ENCODE results near the gene DTNA. TPM values are rescaled to one million over a fixed set of nuclear protein-coding genes. Genes with fewer than 3 reads are reported as not detected.

Gene DTNA
- total RNA-seq, 1 donor = 22.0 TPM

DNA sequence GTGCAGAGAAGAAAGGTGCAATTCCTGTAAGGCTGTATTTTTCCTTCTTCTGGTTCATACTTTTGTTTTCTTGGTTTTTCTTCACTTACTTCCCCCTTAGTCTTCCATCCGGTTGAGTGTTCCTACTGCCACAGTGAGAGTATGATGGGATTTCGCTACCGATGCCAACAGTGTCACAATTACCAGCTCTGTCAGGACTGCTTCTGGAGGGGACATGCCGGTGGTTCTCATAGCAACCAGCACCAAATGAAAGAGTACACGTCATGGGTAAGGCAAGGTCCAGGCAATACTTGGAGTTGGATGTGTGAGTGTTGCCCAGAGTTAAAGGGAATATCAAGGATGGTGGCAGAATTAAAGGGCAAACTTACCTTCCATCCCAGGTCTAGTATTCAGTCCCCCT lies 108.0 kb downstream of the DTNA start:
- H3K4me3 ChIP-seq (ENCODE audit: low read depth, low read length) = no peak overlapping the region
- TF ChIP-seq, protein P1, sequence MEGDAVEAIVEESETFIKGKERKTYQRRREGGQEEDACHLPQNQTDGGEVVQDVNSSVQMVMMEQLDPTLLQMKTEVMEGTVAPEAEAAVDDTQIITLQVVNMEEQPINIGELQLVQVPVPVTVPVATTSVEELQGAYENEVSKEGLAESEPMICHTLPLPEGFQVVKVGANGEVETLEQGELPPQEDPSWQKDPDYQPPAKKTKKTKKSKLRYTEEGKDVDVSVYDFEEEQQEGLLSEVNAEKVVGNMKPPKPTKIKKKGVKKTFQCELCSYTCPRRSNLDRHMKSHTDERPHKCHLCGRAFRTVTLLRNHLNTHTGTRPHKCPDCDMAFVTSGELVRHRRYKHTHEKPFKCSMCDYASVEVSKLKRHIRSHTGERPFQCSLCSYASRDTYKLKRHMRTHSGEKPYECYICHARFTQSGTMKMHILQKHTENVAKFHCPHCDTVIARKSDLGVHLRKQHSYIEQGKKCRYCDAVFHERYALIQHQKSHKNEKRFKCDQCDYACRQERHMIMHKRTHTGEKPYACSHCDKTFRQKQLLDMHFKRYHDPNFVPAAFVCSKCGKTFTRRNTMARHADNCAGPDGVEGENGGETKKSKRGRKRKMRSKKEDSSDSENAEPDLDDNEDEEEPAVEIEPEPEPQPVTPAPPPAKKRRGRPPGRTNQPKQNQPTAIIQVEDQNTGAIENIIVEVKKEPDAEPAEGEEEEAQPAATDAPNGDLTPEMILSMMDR (IDR thresholded peaks at IDR 0.05; ENCODE audit: insufficient read depth, low read length) = no peak
- DNase-seq (ENCODE audit: low read depth) = no peak

DNA sequence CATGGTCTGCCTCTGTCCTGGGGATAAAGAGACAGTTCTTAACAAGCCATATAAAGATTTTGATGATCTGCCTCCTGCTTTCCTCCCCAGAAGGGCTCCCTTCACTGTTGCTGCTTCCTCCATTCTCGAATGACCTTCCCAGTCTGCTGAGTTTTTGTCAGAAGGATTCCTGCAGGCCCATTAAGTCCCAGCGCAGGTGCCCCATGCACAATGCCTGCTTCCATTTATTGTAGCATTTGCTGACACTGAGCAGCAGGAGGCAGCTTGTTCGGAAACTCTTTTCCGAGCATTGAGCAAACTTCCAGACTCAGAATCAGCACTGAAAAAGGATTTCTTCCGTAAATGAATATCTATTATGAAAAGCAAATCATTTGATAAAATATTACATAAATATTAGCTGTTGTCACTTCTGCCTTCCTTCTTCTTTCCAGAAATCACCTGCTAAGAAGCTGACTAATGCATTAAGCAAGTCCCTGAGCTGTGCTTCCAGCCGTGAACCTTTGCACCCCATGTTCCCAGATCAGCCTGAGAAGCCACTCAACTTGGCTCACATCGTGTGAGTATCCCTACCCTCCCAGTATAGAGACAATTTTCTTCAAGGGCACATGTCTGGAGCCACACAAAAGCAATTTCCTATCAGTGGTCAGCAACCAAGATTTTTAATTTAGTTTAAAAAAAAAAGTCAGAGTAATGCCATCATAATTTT lies 110.4 kb downstream of the DTNA start:
- no peak overlapping the region for H3K4me3 ChIP-seq (ENCODE audit: low read depth, low read length)
- no peak for DNase-seq (ENCODE audit: low read depth)
- TF ChIP-seq, protein P1 (IDR thresholded peaks at IDR 0.05; ENCODE audit: insufficient read depth, low read length) = no peak

DNA sequence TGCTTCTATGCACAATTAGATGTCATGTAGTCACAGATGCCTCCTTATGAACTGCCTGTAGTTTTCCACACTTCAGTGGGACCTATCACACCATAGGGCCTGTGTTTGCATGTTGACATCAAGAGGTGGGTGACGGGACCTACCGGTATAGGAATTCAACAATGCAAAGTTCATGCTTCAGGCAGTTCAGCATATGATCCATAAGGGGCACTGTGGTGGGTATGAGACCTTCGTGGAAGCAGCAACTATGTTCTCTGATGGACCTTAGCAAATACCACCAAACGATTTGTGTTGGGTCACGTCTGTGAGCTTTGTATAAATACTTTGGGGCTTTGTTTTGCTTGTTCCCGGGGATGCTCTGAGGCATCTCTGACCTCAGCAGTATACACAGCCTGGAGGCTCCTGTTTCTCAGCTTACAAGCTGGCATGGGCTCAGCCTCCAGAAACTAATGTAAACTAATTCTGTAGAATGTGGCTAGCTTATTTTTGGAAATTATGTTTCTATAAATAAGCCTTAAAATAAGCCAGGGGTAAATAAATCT lies 111.6 kb downstream of the DTNA start:
- DNase-seq (ENCODE audit: low read depth) = no peak
- no peak overlapping the region for H3K4me3 ChIP-seq (ENCODE audit: low read depth, low read length)
- TF ChIP-seq, protein P1 (IDR thresholded peaks at IDR 0.05; ENCODE audit: insufficient read depth, low read length) = no peak

DNA sequence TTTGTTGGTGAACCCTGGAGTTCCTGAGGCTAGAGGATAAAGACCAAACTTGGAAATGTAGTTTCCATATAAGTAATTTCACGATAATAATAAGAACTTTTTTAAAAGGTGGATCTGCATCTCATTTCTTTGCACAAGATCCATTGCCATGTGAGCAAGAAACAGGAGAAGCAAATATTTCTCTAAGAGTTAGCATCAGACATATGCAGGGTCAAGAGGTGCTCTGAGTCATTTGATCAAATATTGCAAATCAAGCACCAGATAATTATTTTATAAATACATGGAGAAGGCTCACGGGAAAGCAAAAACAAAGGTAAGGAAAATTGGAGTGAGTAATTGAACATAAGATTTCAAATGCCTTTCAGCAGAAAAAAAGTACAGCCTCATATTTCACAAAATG lies 118.0 kb downstream of the DTNA start:
- H3K4me3 ChIP-seq (ENCODE audit: low read depth, low read length) = no peak overlapping the region
- DNase-seq (ENCODE audit: low read depth) = no peak
- TF ChIP-seq, protein P1 (IDR thresholded peaks at IDR 0.05; ENCODE audit: insufficient read depth, low read length) = no peak

DNA sequence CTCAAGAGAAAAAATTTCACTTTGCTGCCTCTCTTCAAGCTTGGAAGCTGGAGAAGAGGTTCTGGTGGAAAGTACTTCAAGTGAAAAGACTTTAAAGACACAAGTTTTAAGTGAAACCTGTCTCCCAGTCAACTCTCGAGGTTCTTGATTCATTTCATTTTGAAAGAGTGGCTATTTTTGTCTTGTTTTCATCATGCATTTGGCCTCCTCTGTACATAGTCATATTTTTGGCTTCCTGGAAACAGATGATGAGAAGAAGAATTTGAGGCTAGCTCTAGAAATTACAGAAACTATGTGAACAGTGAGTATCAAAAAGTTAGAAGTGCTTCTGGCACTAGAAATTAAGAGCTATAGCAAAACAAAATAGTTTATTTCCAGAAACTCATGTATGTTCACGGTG lies 124.8 kb downstream of the DTNA start:
- DNase-seq (ENCODE audit: low read depth) = peak; percentile 55
- TF ChIP-seq, protein P1 (IDR thresholded peaks at IDR 0.05; ENCODE audit: insufficient read depth, low read length) = no peak
- H3K4me3 ChIP-seq (ENCODE audit: low read depth, low read length) = no peak overlapping the region

DNA sequence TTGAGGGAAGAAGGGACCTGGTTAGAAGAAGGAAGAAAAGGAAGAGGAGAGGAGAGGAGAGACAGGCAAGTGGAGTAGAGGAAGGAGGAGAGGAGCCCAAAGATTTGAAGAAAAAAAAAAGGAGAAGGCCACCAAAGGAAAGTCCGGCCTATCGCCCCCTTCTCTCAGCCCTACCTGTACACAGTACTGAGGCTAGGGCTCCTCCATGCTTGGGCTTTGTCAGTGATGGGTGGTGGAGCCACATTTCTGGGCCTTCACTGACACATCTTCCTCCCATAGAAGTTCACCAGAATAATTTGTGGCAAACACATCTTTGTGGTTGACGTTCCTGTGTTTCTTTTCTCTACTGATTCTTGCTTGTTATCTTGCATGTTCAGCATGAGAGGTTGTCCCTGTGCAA lies 125.4 kb downstream of the DTNA start:
- no peak for DNase-seq (ENCODE audit: low read depth)
- TF ChIP-seq, protein P1 (IDR thresholded peaks at IDR 0.05; ENCODE audit: insufficient read depth, low read length) = no peak
- no peak overlapping the region for H3K4me3 ChIP-seq (ENCODE audit: low read depth, low read length)

All from fibroblast of the aortic adventitia (primary cell).